Measurements from ENCODE around the gene NSD1. TPM values are rescaled to one million over a fixed set of nuclear protein-coding genes. Genes with fewer than 3 reads are reported as not detected.

NSD1 gene
- total RNA-seq, 1 experiment from 2014 or later, result 43.4 TPM

DNA sequence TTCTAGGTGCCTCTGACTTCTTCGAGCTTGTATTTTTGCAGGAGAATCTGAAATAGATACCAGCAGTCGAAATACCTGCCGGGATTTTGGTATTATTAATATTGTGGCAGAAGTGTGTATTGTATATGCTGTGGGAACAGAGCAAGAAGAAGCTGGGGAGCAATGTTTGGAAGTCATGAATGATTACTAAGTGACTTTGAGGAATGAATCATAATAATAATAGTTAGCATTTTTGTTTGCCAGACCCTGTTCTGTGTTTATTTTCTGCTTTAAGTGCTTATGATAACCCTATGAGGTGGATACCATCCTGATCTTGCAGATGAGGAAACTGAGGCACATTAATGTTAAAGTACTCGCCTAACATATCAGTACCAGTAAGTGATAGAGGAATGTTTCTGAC is 137.5 kb downstream of the NSD1 start:
- H3K4me3 ChIP-seq (ENCODE audit: insufficient read depth, low read depth, low read length), result no peak overlapping the region
- H3K27me3 ChIP-seq (ENCODE audit: control insufficient read depth, insufficient read depth, low read length), result no peaks in the 10 kb centered on the region
- no peak for DNase-seq
- H3K36me3 ChIP-seq (replicated peaks; ENCODE audit: control insufficient read depth, insufficient read depth, low read length), result peaks cover 28% of the 10 kb centered on the region

DNA sequence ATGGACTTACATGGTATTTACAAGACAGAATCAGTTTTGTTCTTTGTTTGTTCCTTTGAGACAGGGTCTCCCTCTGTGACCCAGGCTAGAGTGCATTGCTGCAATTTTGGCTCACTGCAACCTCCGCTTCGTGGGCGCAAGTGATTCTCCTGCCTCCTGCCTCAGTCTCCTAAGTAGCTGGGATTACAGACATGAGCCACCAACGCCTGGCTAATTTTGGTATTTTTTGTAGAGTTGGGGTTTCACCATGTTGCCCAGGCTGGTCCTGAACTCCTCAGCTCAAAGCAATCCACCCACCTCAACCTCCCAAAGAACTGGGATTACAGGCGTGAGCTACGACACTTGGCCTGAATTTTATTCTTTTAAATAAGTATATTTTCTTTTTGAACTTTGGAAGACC is 142.3 kb downstream of the NSD1 start:
- Histone ChIP-seq H3K36me3 (replicated peaks; ENCODE audit: control insufficient read depth, insufficient read depth, low read length) (peaks cover 20% of the 10 kb centered on the region), H3K27me3 (ENCODE audit: control insufficient read depth, insufficient read depth, low read length) (no peaks in the 10 kb centered on the region), H3K4me3 (ENCODE audit: insufficient read depth, low read depth, low read length) (no peak overlapping the region)
- no peak for DNase-seq

DNA sequence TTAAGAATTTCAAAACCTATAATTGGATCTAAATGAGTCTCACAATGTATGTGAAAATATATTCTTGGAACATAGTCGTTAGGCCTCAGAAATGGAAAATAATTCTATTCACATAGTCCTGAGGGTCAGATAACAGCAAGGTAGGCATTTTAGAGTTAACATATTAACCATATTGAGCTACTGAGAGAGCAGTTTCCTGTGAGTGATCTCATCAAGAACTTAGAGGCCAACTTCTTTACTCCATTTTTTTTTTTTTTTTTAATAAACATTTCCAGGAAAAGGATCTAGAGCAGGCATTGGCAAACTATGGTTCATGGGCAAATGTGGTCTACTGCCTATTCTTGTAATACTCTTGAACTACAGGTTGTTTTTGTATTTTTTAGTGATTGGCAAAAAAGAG is 143.3 kb downstream of the NSD1 start:
- Histone ChIP-seq H3K27me3 (ENCODE audit: control insufficient read depth, insufficient read depth, low read length) (no peaks in the 10 kb centered on the region), H3K4me3 (ENCODE audit: insufficient read depth, low read depth, low read length) (no peak overlapping the region), H3K36me3 (replicated peaks; ENCODE audit: control insufficient read depth, insufficient read depth, low read length) (peaks cover 22% of the 10 kb centered on the region)
- no peak for DNase-seq

DNA sequence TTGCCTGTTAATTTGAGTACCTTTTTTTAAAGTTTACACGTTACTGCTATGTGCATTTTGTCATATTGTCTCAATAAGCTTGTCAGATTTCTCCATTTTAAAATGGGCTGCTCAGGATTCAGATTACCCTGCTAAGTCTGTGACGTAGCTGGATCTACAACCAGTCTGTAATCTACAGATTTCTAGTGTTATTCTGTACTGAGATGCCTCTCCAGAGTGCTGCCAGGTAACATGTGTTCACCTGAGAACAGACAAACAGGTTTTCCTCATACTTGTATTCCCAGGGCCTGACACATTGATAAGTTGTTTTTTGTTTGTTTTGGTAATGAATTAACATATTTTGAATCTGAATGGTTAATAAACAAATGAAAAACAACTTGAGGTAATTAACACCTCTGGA is 154.6 kb downstream of the NSD1 start:
- no peak for DNase-seq
- H3K27me3 ChIP-seq (ENCODE audit: control insufficient read depth, insufficient read depth, low read length), result no peaks in the 10 kb centered on the region
- H3K36me3 ChIP-seq (replicated peaks; ENCODE audit: control insufficient read depth, insufficient read depth, low read length), result peaks cover 41% of the 10 kb centered on the region
- H3K4me3 ChIP-seq (ENCODE audit: insufficient read depth, low read depth, low read length), result no peak overlapping the region

DNA sequence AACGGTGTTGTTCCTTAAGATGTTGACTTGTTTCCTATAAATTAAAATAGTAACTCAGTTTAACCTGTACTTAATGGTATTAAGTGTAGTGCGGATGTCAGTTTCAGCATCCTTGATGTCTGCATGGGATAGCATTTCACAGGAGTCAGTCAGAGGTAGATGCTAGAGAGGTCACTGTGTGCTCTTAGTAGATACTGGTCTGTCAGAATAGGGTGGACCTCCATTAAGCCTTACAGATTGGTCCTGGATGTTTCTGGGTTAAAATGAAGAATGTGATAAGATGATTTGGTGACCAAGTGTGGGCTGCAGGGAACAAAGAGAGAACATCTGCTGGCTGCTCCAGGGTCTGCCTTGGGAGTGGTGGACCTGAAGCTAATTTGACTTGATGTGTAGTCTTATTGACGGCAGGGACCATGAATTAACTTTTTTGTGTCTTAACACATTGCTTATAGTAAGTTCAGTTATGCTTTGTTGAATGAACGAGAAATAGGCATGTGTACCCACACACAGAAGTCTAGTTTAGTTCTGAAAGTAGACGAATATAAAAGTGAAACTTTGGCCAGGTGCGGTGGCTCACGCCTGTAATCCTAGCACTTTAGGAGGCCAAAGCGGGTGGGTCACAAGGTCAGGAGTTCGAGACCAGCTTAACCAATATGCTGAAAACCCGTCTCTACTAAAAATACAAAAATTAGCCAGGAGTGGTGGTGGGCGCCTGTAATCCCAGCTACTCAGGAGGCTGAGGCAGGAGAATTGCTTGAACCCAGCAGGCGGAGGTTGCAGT is 157.4 kb downstream of the NSD1 start:
- no peak for DNase-seq
- H3K36me3 ChIP-seq (replicated peaks; ENCODE audit: control insufficient read depth, insufficient read depth, low read length), result peaks cover 52% of the 10 kb centered on the region
- H3K27me3 ChIP-seq (ENCODE audit: control insufficient read depth, insufficient read depth, low read length), result no peaks in the 10 kb centered on the region
- H3K4me3 ChIP-seq (ENCODE audit: insufficient read depth, low read depth, low read length), result no peak overlapping the region

DNA sequence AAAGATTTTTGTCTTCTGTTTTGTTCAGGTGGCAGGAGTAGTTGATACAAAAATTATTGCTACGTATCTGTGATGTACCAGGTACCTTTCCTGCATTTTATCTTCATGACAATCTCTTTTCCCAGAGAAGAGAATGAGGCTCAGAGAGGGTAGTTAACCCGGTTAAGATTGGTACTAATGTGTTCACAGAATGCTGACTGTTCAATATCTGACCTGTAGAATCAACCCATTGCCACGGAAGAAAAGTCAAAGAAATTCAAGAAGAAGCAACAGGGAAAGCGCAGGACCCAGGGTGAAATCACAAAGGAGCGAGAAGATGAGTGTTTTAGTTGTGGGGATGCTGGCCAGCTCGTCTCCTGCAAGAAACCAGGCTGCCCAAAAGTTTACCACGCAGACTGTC is 158.2 kb downstream of the NSD1 start:
- H3K4me3 ChIP-seq (ENCODE audit: insufficient read depth, low read depth, low read length), result no peak overlapping the region
- H3K36me3 ChIP-seq (replicated peaks; ENCODE audit: control insufficient read depth, insufficient read depth, low read length), result peaks cover 53% of the 10 kb centered on the region
- DNase-seq, result no peak
- no peaks in the 10 kb centered on the region for H3K27me3 ChIP-seq (ENCODE audit: control insufficient read depth, insufficient read depth, low read length)

DNA sequence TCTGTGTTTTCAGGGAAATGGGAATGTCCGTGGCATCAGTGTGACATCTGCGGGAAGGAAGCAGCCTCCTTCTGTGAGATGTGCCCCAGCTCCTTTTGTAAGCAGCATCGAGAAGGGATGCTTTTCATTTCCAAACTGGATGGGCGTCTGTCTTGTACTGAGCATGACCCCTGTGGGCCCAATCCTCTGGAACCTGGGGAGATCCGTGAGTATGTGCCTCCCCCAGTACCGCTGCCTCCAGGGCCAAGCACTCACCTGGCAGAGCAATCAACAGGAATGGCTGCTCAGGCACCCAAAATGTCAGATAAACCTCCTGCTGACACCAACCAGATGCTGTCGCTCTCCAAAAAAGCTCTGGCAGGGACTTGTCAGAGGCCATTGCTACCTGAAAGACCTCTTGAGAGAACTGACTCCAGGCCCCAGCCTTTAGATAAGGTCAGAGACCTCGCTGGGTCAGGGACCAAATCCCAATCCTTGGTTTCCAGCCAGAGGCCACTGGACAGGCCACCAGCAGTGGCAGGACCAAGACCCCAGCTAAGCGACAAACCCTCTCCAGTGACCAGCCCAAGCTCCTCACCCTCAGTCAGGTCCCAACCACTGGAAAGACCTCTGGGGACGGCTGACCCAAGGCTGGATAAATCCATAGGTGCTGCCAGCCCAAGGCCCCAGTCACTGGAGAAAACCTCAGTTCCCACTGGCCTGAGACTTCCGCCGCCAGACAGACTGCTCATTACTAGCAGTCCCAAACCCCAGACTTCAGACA is 160.4 kb downstream of the NSD1 start:
- no peak overlapping the region for H3K4me3 ChIP-seq (ENCODE audit: insufficient read depth, low read depth, low read length)
- no peak for DNase-seq
- no peaks in the 10 kb centered on the region for H3K27me3 ChIP-seq (ENCODE audit: control insufficient read depth, insufficient read depth, low read length)
- peaks cover 50% of the 10 kb centered on the region for H3K36me3 ChIP-seq (replicated peaks; ENCODE audit: control insufficient read depth, insufficient read depth, low read length)

DNA sequence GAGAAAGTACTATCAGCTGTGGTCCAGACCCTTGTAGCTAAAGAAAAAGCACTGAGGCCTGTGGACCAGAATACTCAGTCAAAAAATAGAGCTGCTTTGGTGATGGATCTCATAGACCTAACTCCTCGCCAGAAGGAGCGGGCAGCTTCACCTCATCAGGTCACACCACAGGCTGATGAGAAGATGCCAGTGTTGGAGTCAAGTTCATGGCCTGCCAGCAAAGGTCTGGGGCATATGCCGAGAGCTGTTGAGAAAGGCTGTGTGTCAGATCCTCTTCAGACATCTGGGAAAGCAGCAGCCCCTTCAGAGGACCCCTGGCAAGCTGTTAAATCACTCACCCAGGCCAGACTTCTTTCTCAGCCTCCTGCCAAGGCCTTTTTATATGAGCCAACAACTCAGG is 161.1 kb downstream of the NSD1 start:
- H3K36me3 ChIP-seq (replicated peaks; ENCODE audit: control insufficient read depth, insufficient read depth, low read length), result peaks cover 50% of the 10 kb centered on the region
- no peaks in the 10 kb centered on the region for H3K27me3 ChIP-seq (ENCODE audit: control insufficient read depth, insufficient read depth, low read length)
- no peak overlapping the region for H3K4me3 ChIP-seq (ENCODE audit: insufficient read depth, low read depth, low read length)
- DNase-seq, result no peak

DNA sequence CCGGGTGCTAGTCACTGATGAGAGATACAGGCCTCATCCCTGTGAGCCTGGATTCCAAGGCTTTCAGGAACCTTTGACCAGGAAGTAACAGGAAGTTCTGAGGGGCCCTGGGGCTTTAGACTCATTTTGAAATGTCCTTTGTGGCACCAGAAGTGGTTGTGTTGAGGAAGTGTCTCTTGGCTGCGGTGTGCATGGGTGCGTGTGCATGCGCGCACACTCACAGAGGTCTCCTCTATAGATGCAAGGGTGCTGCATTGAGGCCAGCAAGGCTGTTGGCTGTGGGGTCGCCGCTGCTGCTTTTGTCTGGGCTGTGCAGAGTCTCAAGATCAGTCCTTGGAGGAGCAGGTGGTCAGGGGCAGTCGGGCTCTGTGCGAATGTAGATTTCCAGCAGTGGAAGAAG is 162.4 kb downstream of the NSD1 start:
- H3K36me3 ChIP-seq (replicated peaks; ENCODE audit: control insufficient read depth, insufficient read depth, low read length), result peaks cover 48% of the 10 kb centered on the region

DNA sequence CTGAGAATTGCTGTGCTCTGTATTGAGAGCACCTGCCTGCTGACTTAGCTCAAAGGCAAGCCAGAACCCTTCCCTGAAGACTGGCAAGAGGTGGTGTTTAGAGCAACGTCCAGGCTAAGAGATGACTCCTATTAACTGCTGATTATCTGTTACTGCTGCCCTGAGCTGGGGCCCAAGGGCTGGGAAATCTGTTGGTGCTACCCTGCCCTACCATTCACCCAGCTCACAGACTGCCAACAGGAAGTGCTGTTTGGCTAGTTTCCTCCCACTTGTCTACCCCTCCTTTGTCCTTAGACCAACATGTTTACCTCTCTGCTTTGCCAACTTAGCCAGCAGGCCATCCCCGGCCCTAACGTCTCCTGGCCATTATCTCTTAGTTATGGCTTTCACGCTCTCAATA is 163.0 kb downstream of the NSD1 start:
- Histone ChIP-seq H3K27me3 (ENCODE audit: control insufficient read depth, insufficient read depth, low read length) (no peaks in the 10 kb centered on the region), H3K36me3 (replicated peaks; ENCODE audit: control insufficient read depth, insufficient read depth, low read length) (peaks cover 44% of the 10 kb centered on the region)
- DNase-seq, result no peak

More for the DNA sequence above, 162.4 kb downstream of the NSD1 start:
- Histone ChIP-seq H3K27me3 (ENCODE audit: control insufficient read depth, insufficient read depth, low read length) (no peaks in the 10 kb centered on the region), H3K4me3 (ENCODE audit: insufficient read depth, low read depth, low read length) (no peak overlapping the region)
- no peak for DNase-seq

DNA sequence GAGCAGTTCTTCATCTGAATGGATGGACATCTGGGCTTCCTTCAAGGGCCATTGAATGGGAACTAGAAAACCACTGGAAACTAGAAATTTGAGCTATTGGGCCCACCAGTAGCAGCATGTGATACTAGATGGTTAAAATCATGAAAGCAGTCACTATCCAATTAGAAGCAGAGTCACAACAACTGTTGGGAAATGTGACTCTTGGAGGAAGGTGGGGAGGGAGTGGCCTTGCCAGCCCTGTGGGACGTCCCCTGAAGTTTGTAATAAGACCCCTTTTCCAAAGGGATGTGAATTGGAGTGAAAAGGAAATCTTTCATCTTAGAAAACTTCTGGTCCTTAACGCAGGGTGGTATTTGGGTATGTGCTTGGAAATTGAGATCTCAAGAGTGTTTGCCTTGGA is 164.3 kb downstream of the NSD1 start:
- no peak for DNase-seq
- Histone ChIP-seq H3K4me3 (ENCODE audit: insufficient read depth, low read depth, low read length) (no peak overlapping the region), H3K27me3 (ENCODE audit: control insufficient read depth, insufficient read depth, low read length) (no peaks in the 10 kb centered on the region), H3K36me3 (replicated peaks; ENCODE audit: control insufficient read depth, insufficient read depth, low read length) (peaks cover 33% of the 10 kb centered on the region)

More for the DNA sequence above, 163.0 kb downstream of the NSD1 start:
- no peak overlapping the region for H3K4me3 ChIP-seq (ENCODE audit: insufficient read depth, low read depth, low read length)

DNA sequence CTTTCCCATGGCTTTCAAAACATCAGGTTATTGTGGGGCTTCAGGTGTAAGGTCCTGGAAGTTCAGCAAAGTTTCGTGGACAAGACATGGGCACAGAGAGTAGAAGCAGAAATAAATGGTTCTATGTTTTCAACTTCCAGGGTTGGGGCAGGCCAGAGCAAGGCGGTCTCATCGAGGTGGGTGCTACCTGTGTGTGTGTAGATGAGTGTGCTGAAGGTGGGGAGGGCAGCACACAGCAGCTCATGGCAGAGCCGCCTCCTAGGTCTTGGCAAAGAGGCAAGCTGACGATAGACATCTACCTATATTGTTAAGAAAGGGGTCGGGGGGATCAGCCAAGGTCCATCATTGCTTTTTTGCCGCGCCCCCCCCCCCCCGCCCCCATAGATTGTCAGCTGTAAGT is 166.1 kb downstream of the NSD1 start:
- DNase-seq, result no peak
- Histone ChIP-seq H3K36me3 (replicated peaks; ENCODE audit: control insufficient read depth, insufficient read depth, low read length) (peaks cover 17% of the 10 kb centered on the region), H3K27me3 (ENCODE audit: control insufficient read depth, insufficient read depth, low read length) (no peaks in the 10 kb centered on the region), H3K4me3 (ENCODE audit: insufficient read depth, low read depth, low read length) (no peak overlapping the region)

DNA sequence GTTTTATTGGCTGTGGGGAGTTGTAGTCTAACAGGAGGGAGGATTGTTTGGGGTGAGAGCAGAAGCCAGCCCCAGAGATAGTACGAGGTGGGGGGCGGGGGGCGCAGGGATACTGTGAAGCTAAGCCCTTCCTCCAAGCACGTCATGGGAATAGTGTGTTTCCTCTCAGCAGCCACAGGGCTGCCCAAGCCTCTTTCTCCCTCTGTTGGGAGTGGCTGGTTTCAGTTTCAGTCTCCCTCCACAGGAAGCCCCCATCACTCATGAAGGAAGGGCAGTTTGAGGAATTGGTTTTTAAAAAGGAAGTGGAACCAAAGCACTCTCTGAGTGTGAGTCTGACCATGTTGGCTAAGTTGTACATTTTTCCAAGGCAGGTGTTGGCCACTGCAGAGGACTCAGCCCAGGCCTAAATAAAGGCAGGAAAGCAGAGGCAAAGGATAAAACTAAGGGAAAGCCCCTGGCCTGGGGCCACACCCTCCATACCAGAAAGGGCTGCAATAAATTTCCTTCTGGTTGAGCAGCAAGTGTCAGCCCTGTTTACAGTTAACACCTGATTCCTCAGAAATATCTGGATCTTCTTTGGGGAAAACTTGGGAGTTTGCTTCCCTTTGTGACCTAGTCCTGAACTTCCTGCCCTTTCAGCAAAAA is 166.8 kb downstream of the NSD1 start:
- DNase-seq, result peak; percentile 77
- H3K4me3 ChIP-seq (ENCODE audit: insufficient read depth, low read depth, low read length), result no peak overlapping the region
- H3K36me3 ChIP-seq (replicated peaks; ENCODE audit: control insufficient read depth, insufficient read depth, low read length), result peaks cover 11% of the 10 kb centered on the region
- H3K27me3 ChIP-seq (ENCODE audit: control insufficient read depth, insufficient read depth, low read length), result no peaks in the 10 kb centered on the region

DNA sequence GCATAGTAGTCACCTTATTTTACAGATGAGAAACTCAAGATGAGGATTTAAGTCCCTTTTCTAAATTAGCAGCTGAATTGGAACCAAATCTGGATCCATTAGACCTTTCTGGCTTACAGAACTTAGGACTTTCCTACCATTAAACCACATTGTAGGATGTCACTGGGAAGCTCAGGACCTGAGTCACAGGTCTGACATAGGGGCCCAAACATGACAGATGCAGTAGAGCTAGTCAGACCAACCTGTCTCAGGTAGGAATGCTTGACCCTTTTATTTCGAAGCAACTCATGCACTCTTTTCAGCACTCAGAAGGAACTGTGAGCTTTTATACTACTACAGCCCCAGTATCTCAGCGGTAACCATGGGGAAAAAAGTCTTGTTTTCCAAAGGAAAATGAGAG is 167.4 kb downstream of the NSD1 start:
- peaks cover 13% of the 10 kb centered on the region for H3K36me3 ChIP-seq (replicated peaks; ENCODE audit: control insufficient read depth, insufficient read depth, low read length)
- no peaks in the 10 kb centered on the region for H3K27me3 ChIP-seq (ENCODE audit: control insufficient read depth, insufficient read depth, low read length)
- no peak for DNase-seq
- H3K4me3 ChIP-seq (ENCODE audit: insufficient read depth, low read depth, low read length), result no peak overlapping the region
